Prostate gland (tissue), 2 donors: Measurements from ENCODE around the gene PSAPL1.

Source experiments
- POLR2A ChIP-seq: fragments of 450-650 bp; IDR thresholded peaks from one replicate; pipeline ENCODE4 v1.6.1; 2016; ENCODE audit warnings: antibody characterized with exemption, mild to moderate bottlenecking
- POLR2AphosphoS5 ChIP-seq: sonication (generic); formaldehyde crosslinking; IDR thresholded peaks from one replicate; pipeline ENCODE4 v1.6.1; 2017; ENCODE audit warnings: antibody characterized with exemption
- TF ChIP-seq, protein P1 (sequence below), 4 experiments: fragments of 200-600 bp in 2 of 4; fragments of 450-650 bp in 2 of 4; sonication (generic) in 2 of 4; IDR thresholded peaks; 1 replicate in 3 of 4; 2 replicates in 1 of 4; pipeline ENCODE4 v1.5.1; 2016 to 2019; ENCODE audit warnings: antibody characterized with exemption in 4 of 4, mild to moderate bottlenecking in 2 of 4, moderate library complexity in 2 of 4

- TF ChIP-seq, protein P1, sequence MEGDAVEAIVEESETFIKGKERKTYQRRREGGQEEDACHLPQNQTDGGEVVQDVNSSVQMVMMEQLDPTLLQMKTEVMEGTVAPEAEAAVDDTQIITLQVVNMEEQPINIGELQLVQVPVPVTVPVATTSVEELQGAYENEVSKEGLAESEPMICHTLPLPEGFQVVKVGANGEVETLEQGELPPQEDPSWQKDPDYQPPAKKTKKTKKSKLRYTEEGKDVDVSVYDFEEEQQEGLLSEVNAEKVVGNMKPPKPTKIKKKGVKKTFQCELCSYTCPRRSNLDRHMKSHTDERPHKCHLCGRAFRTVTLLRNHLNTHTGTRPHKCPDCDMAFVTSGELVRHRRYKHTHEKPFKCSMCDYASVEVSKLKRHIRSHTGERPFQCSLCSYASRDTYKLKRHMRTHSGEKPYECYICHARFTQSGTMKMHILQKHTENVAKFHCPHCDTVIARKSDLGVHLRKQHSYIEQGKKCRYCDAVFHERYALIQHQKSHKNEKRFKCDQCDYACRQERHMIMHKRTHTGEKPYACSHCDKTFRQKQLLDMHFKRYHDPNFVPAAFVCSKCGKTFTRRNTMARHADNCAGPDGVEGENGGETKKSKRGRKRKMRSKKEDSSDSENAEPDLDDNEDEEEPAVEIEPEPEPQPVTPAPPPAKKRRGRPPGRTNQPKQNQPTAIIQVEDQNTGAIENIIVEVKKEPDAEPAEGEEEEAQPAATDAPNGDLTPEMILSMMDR (IDR thresholded peaks at IDR 0.05): no peak
- TF ChIP-seq POLR2A (no peak), POLR2AphosphoS5 (no peak)
Observed at GRCh38 chr4:7476820-7477219, 42.1 kb upstream of the PSAPL1 start.
